GM19397 (cell line): ENCODE measurements around the gene NR4A1.

Experiments
- ATAC-seq: cut with Tn5 transposase; IDR thresholded peaks from one replicate; pipeline ENCODE4 v1.9.1; 2021; ENCODE audit warnings: mild to moderate bottlenecking, moderate library complexity; ENCODE audit not compliant: unreplicated experiment

The NR4A1 gene

GRCh38 chr12:52074971-52075724 lies 23.9 kb downstream of the NR4A1 start:
- no peak for ATAC-seq

GRCh38 chr12:52076811-52077210 lies 25.6 kb downstream of the NR4A1 start:
- no peak for ATAC-seq

- no peak for ATAC-seq
Measured at GRCh38 chr12:52078276-52078675, 27.0 kb downstream of the NR4A1 start.

- no peak for ATAC-seq
Measured at GRCh38 chr12:52079576-52080402, 28.5 kb downstream of the NR4A1 start, which contains the start of gene SMIM41. Gene SMIM41 (plus strand): TSS chr12:52079704. CDS start chr12:52079780, 76 bp downstream.

GRCh38 chr12:52080403-52081251 lies 29.4 kb downstream of the NR4A1 start:
- ATAC-seq, result no peak

GRCh38 chr12:52081263-52081733 lies 30.1 kb downstream of the NR4A1 start:
- peak; percentile 75 for ATAC-seq

- ATAC-seq, result no peak
Measured at GRCh38 chr12:52082026-52082668, 30.9 kb downstream of the NR4A1 start.

GRCh38 chr12:52082669-52082987 lies 31.4 kb downstream of the NR4A1 start:
- no peak for ATAC-seq

- no peak for ATAC-seq
Measured at GRCh38 chr12:52082988-52083637, 31.9 kb downstream of the NR4A1 start.

GRCh38 chr12:52083638-52083996 lies 32.4 kb downstream of the NR4A1 start:
- ATAC-seq, result no peak

- ATAC-seq, result no peak
Measured at GRCh38 chr12:52084491-52085231, 33.4 kb downstream of the NR4A1 start.

- ATAC-seq, result no peak
Measured at GRCh38 chr12:52085682-52086180, 34.5 kb downstream of the NR4A1 start.

- ATAC-seq, result no peak
Measured at GRCh38 chr12:52086366-52086765, 35.1 kb downstream of the NR4A1 start.

- no peak for ATAC-seq
Measured at GRCh38 chr12:52086944-52087835, 35.9 kb downstream of the NR4A1 start.

GRCh38 chr12:52087961-52088820 lies 36.9 kb downstream of the NR4A1 start:
- peak; percentile 61 for ATAC-seq

- ATAC-seq, result no peak
Measured at GRCh38 chr12:52089491-52089890, 38.2 kb downstream of the NR4A1 start.

- ATAC-seq, result no peak
Measured at GRCh38 chr12:52090291-52090690, 39.0 kb downstream of the NR4A1 start.
